ENCODE data around the gene KDM5A. TPM values are rescaled to one million over a fixed set of nuclear protein-coding genes. Genes with fewer than 3 reads are reported as not detected.

KDM5A gene
- total RNA-seq, 1 experiment from 2014 or later: 56.9 TPM

DNA sequence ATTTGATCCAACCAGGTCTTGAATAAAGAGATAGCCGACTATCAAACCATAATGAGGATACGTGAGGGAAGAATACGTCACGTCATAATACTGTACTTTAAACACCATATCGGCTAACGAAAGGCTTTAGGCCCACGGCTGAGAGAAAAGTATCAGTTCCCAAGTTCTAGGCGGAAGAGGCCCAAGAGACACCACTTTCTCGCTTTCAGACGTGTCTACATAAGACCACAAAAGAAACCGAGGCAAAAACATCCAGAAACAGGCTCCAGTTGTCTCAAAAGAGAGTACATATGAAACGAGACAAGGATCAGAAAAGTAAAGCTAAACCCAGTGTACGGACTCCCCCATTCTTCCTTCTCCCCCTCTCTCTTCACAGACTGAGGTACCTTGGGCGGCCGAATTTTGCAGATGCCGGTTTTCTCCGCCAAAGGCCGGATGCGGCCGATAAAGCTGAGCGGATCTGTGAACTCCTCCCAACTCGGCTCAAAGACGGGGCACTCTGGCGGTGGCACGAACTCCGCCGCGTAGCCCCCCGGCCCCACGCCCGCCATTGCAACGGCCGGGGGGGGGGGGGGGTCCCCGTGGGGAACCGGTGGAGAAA lies 479 bp downstream of the KDM5A start:
- H3K18ac ChIP-seq (ENCODE audit: insufficient read length, low read depth, low read length): no peak overlapping the region
- no peak overlapping the region for H2BK20ac ChIP-seq (ENCODE audit: low read depth, low read length, poor library complexity, severe bottlenecking)
- no peaks in the 10 kb centered on the region; a peak in 2 of 5 replicates for H3K9me3 Mint-ChIP-seq
- H2AK5ac ChIP-seq (ENCODE audit: insufficient read length, low read length): no peak overlapping the region
- H3K27ac ChIP-seq (ENCODE audit: insufficient read length, low read depth, low read length): peak overlapping the region; percentile 76
- H4K8ac ChIP-seq (replicated peaks; ENCODE audit: insufficient read length, low read depth, low read length): no peak overlapping the region
- TF ChIP-seq, protein P1, sequence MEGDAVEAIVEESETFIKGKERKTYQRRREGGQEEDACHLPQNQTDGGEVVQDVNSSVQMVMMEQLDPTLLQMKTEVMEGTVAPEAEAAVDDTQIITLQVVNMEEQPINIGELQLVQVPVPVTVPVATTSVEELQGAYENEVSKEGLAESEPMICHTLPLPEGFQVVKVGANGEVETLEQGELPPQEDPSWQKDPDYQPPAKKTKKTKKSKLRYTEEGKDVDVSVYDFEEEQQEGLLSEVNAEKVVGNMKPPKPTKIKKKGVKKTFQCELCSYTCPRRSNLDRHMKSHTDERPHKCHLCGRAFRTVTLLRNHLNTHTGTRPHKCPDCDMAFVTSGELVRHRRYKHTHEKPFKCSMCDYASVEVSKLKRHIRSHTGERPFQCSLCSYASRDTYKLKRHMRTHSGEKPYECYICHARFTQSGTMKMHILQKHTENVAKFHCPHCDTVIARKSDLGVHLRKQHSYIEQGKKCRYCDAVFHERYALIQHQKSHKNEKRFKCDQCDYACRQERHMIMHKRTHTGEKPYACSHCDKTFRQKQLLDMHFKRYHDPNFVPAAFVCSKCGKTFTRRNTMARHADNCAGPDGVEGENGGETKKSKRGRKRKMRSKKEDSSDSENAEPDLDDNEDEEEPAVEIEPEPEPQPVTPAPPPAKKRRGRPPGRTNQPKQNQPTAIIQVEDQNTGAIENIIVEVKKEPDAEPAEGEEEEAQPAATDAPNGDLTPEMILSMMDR (conservative IDR thresholded peaks at IDR 0.05): no peak
- H3K27me3 Mint-ChIP-seq (ENCODE audit: low read depth): peaks cover 3% of the 10 kb centered on the region
- WGBS (ENCODE audit: extremely low coverage, insufficient read length, low lambda C conversion rate): no CpG with 5 or more reads among the region's 35 CpGs
- no peaks in the 10 kb centered on the region for H3K23me2 ChIP-seq (ENCODE audit: insufficient read length, low read depth, low read length, poor library complexity, severe bottlenecking)
- H3K27ac Mint-ChIP-seq: peak overlapping the region; percentile 87 to 99 (median 99)
- no peaks in the 10 kb centered on the region for H3K9me3 ChIP-seq (ENCODE audit: control insufficient read depth, low read depth, low read length)
- H3K4me3 Mint-ChIP-seq: peak overlapping the region; percentile 93 to 95
- peak overlapping the region; percentile 97 for H3K9ac ChIP-seq (ENCODE audit: extremely low read depth, insufficient read length, low read length)
- H4K5ac ChIP-seq (ENCODE audit: insufficient read length, low read depth, low read length): no peak overlapping the region
- no peak for DNase-seq
- no peak overlapping the region for H3T11ph ChIP-seq (ENCODE audit: low read length)
- H4K20me1 ChIP-seq (ENCODE audit: control insufficient read depth, insufficient read depth, insufficient read length): no peaks in the 10 kb centered on the region
- no peak overlapping the region for H4K91ac ChIP-seq (ENCODE audit: insufficient read length, low read depth, low read length)
- no peaks in the 10 kb centered on the region for H3K27me3 ChIP-seq (ENCODE audit: insufficient read depth, low read length)
- peaks cover 6 to 22% (median 19%) of the 10 kb centered on the region in 3 experiments; a peak in 6 of 7 replicates for H3K36me3 Mint-ChIP-seq (ENCODE audit: insufficient read depth in 1 of 3, low read depth in 3 of 3)
- no peak overlapping the region for H2BK5ac ChIP-seq (ENCODE audit: insufficient read length, low read length)
- H3K79me2 ChIP-seq (ENCODE audit: insufficient read depth, low read length): peaks cover 16% of the 10 kb centered on the region; the same call in 1 of the 2 replicates
- H3K4me2 ChIP-seq (ENCODE audit: insufficient read depth, insufficient read length, low read length): peak overlapping the region; percentile 93
- no peak overlapping the region for H2AFZ ChIP-seq (ENCODE audit: low read length)
- peaks cover 14 to 16% of the 10 kb centered on the region in 2 experiments for H3K4me1 Mint-ChIP-seq
- no peak overlapping the region for H3K23ac ChIP-seq (ENCODE audit: insufficient read length, low read depth, low read length)
- H3K4me1 ChIP-seq (ENCODE audit: insufficient read depth, low read length): no peaks in the 10 kb centered on the region
- no peaks in the 10 kb centered on the region for H3K79me1 ChIP-seq (ENCODE audit: insufficient read depth, low read depth, low read length, poor library complexity, severe bottlenecking)
- no peak overlapping the region for H2BK15ac ChIP-seq (ENCODE audit: low read depth, low read length)
- H2BK120ac ChIP-seq (ENCODE audit: low read depth, low read length, poor library complexity, severe bottlenecking): no peak overlapping the region
- no peak overlapping the region for H3K56ac ChIP-seq (ENCODE audit: insufficient read length, low read depth, low read length)
- H2BK12ac ChIP-seq (ENCODE audit: insufficient read length, low read depth, low read length): no peak overlapping the region
- peak overlapping the region; percentile 59; the same call in 1 of the 2 replicates for H3K14ac ChIP-seq (ENCODE audit: insufficient read depth, low read length)
- H3K4ac ChIP-seq (ENCODE audit: low read depth, low read length): no peak overlapping the region

Data from H9 (cell line).